VCaP (cell line): ENCODE results near the gene SYNDIG1.

Experiments
- H3K27ac ChIP-seq: fragments of 450-650 bp; 2 replicates; pipeline ENCODE4 v1.5.1; 2017
- CTCF ChIP-seq: fragments of 450-650 bp; conservative IDR thresholded peaks from 2 replicates; pipeline ENCODE4 v1.5.1; 2017; ENCODE audit warnings: mild to moderate bottlenecking, moderate library complexity

The SYNDIG1 gene

GRCh38 chr20:24493661-24494459, 24.4 kb downstream of the SYNDIG1 start:
- no peak for TF ChIP-seq CTCF
- no peak overlapping the region for H3K27ac ChIP-seq

- no peak overlapping the region for H3K27ac ChIP-seq
- TF ChIP-seq CTCF, result no peak
These were observed 25.1 kb downstream of the SYNDIG1 start for GRCh38 chr20:24494460-24494920.

- no peak for TF ChIP-seq CTCF
- no peak overlapping the region for H3K27ac ChIP-seq
These were observed 25.8 kb downstream of the SYNDIG1 start for GRCh38 chr20:24495266-24495665.

- H3K27ac ChIP-seq, result no peak overlapping the region
- no peak for TF ChIP-seq CTCF
These were observed 28.4 kb downstream of the SYNDIG1 start for GRCh38 chr20:24497851-24498250.

GRCh38 chr20:24498641-24499040, 29.2 kb downstream of the SYNDIG1 start:
- no peak overlapping the region for H3K27ac ChIP-seq
- TF ChIP-seq CTCF, result no peak

GRCh38 chr20:24499472-24499871, 30.0 kb downstream of the SYNDIG1 start:
- no peak overlapping the region for H3K27ac ChIP-seq
- no peak for TF ChIP-seq CTCF

GRCh38 chr20:24501764-24502556, 32.5 kb downstream of the SYNDIG1 start:
- TF ChIP-seq CTCF, result no peak
- no peak overlapping the region for H3K27ac ChIP-seq
